HG03196 (cell line): Measurements from ENCODE around the gene GLI2.

ENCODE experiments used
- ATAC-seq: cut with Tn5 transposase; IDR thresholded peaks from one replicate; pipeline ENCODE4 v1.9.1; 2021; ENCODE audit not compliant: unreplicated experiment

GLI2 gene

GRCh38 chr2:120737340-120738101 lies 1.9 kb downstream of the GLI2 start:
- ATAC-seq = no peak

- no peak for ATAC-seq
Observed at GRCh38 chr2:120738117-120738516, 2.4 kb downstream of the GLI2 start.

- ATAC-seq = no peak
Observed at GRCh38 chr2:120738786-120739437, 3.2 kb downstream of the GLI2 start.

GRCh38 chr2:120739438-120740090 lies 3.9 kb downstream of the GLI2 start:
- no peak for ATAC-seq

GRCh38 chr2:120740375-120740764 lies 4.7 kb downstream of the GLI2 start:
- no peak for ATAC-seq

GRCh38 chr2:120740765-120741524 lies 5.3 kb downstream of the GLI2 start:
- no peak for ATAC-seq

GRCh38 chr2:120741571-120742561 lies 6.2 kb downstream of the GLI2 start:
- no peak for ATAC-seq

- ATAC-seq = no peak
Observed at GRCh38 chr2:120743657-120744056, 8.0 kb downstream of the GLI2 start.

GRCh38 chr2:120744817-120745216 lies 9.1 kb downstream of the GLI2 start:
- no peak for ATAC-seq

- no peak for ATAC-seq
Observed at GRCh38 chr2:120745420-120746111, 9.9 kb downstream of the GLI2 start.

- ATAC-seq = no peak
Observed at GRCh38 chr2:120746144-120746543, 10.5 kb downstream of the GLI2 start.

GRCh38 chr2:120747281-120747680 lies 11.6 kb downstream of the GLI2 start:
- ATAC-seq = no peak

GRCh38 chr2:120747706-120748105 lies 12.0 kb downstream of the GLI2 start:
- ATAC-seq = no peak

GRCh38 chr2:120748310-120748709 lies 12.6 kb downstream of the GLI2 start:
- no peak for ATAC-seq

- no peak for ATAC-seq
Observed at GRCh38 chr2:120748741-120749140, 13.1 kb downstream of the GLI2 start.

GRCh38 chr2:120749506-120750431 lies 14.1 kb downstream of the GLI2 start:
- no peak for ATAC-seq

GRCh38 chr2:120750488-120751210 lies 15.0 kb downstream of the GLI2 start:
- ATAC-seq = no peak

GRCh38 chr2:120751553-120751952 lies 15.9 kb downstream of the GLI2 start:
- no peak for ATAC-seq
